ENCODE data around the gene RND2. TPM values are rescaled to one million over a fixed set of nuclear protein-coding genes. Genes with fewer than 3 reads are reported as not detected.

RND2 gene
- total and polyA plus RNA-seq, 2 donors (not counting 1 experiment from before 2014, with no cell fraction given) = 0.54 to 0.99 TPM

- Histone ChIP-seq H3K9me3 (ENCODE audit: control insufficient read depth, insufficient read depth, low read depth, low read length) (no peaks in the 10 kb centered on the region), H3K27me3 (ENCODE audit: control insufficient read depth, insufficient read depth, low read length) (no peaks in the 10 kb centered on the region), H3K4me3 (replicated peaks in 1 of 4; ENCODE audit: control extremely low read depth in 1 of 4, insufficient read depth in 1 of 4, low read depth in 3 of 4, low read length in 4 of 4) (no peak overlapping the region), H3K4me2 (ENCODE audit: extremely low read depth, insufficient read depth, low read length) (no peak overlapping the region), H3K36me3 (ENCODE audit: control insufficient read depth, insufficient read depth, low read length) (no peaks in the 10 kb centered on the region), H3K4me1 (ENCODE audit: control insufficient read depth, extremely low read depth, insufficient read depth, low read length) (no peaks in the 10 kb centered on the region), H3K79me2 (ENCODE audit: control insufficient read depth, insufficient read depth, low read length) (no peaks in the 10 kb centered on the region), H4K20me1 (ENCODE audit: control insufficient read depth, extremely low read depth, insufficient read depth, low read length) (no peaks in the 10 kb centered on the region), H2AFZ (ENCODE audit: low read length) (no peak overlapping the region), H3K27ac (ENCODE audit: insufficient read depth, low read length) (no peak overlapping the region), H3K9ac (ENCODE audit: insufficient read depth, low read length) (no peak overlapping the region)
- DNase-seq (ENCODE audit: low read depth in 2 of 2) = no peak
- no peak for TF ChIP-seq CTCF (conservative IDR thresholded peaks at IDR 0.05 in 1 of 2, IDR thresholded peaks at IDR 0.05 in 1 of 2; ENCODE audit: low read depth in 1 of 2, low read length in 2 of 2)
- no peak for TF ChIP-seq EZH2 (IDR thresholded peaks at IDR 0.05; ENCODE audit: low read length, missing control alignments)
Observed at GRCh38 chr17:43074869-43075268, 49.8 kb downstream of the RND2 start.

- H3K4me1 ChIP-seq (ENCODE audit: control insufficient read depth, extremely low read depth, insufficient read depth, low read length) = no peaks in the 10 kb centered on the region
- H2AFZ ChIP-seq (ENCODE audit: low read length) = no peak overlapping the region
- H3K36me3 ChIP-seq (ENCODE audit: control insufficient read depth, insufficient read depth, low read length) = no peaks in the 10 kb centered on the region
- TF ChIP-seq CTCF (conservative IDR thresholded peaks at IDR 0.05 in 1 of 2, IDR thresholded peaks at IDR 0.05 in 1 of 2; ENCODE audit: low read depth in 1 of 2, low read length in 2 of 2) (no peak), EZH2 (IDR thresholded peaks at IDR 0.05; ENCODE audit: low read length, missing control alignments) (no peak)
- DNase-seq (ENCODE audit: low read depth in 2 of 2) = no peak
- no peak overlapping the region for H3K9ac ChIP-seq (ENCODE audit: insufficient read depth, low read length)
- H3K27me3 ChIP-seq (ENCODE audit: control insufficient read depth, insufficient read depth, low read length) = no peaks in the 10 kb centered on the region
- no peaks in the 10 kb centered on the region for H3K9me3 ChIP-seq (ENCODE audit: control insufficient read depth, insufficient read depth, low read depth, low read length)
- H4K20me1 ChIP-seq (ENCODE audit: control insufficient read depth, extremely low read depth, insufficient read depth, low read length) = no peaks in the 10 kb centered on the region
- H3K27ac ChIP-seq (ENCODE audit: insufficient read depth, low read length) = no peak overlapping the region
- H3K79me2 ChIP-seq (ENCODE audit: control insufficient read depth, insufficient read depth, low read length) = no peaks in the 10 kb centered on the region
- no peak overlapping the region for H3K4me3 ChIP-seq (replicated peaks in 1 of 4; ENCODE audit: control extremely low read depth in 1 of 4, insufficient read depth in 1 of 4, low read depth in 3 of 4, low read length in 4 of 4)
- no peak overlapping the region for H3K4me2 ChIP-seq (ENCODE audit: extremely low read depth, insufficient read depth, low read length)
Observed at GRCh38 chr17:43079641-43080302, 54.7 kb downstream of the RND2 start.

Other genes starting within 250 kb of the RND2 start
- under 0.01 and 0.51 TPM in 2 replicates for gene WNK4, start 244.6 kb upstream of the RND2 start, total RNA-seq
- 0.35 and 0.84 TPM in 2 replicates for gene WNK4, start 244.6 kb upstream of the RND2 start, polyA plus RNA-seq
- gene COA3, start 226.5 kb upstream of the RND2 start, total RNA-seq = 53.5 and 59.8 TPM in 2 replicates
- gene COA3, start 226.5 kb upstream of the RND2 start, polyA plus RNA-seq = 80.3 and 97.1 TPM in 2 replicates
- gene CNTD1, start 226.4 kb upstream of the RND2 start, total RNA-seq = 0.26 and 0.66 TPM in 2 replicates
- gene CNTD1, start 226.4 kb upstream of the RND2 start, polyA plus RNA-seq = 0.14 TPM in 1 of 2 replicates, not detected in the other
- gene BECN1, start 200.9 kb upstream of the RND2 start, total RNA-seq = 97.3 and 150 TPM in 2 replicates
- gene BECN1, start 200.9 kb upstream of the RND2 start, polyA plus RNA-seq = 87.4 and 90.4 TPM in 2 replicates
- gene PSME3, start 191.8 kb upstream of the RND2 start, total RNA-seq = 44.9 and 50.7 TPM in 2 replicates
- 133 and 177 TPM in 2 replicates for gene PSME3, start 191.8 kb upstream of the RND2 start, polyA plus RNA-seq
- 0.26 and 0.33 TPM in 2 replicates for gene AOC2, start 180.7 kb upstream of the RND2 start, total RNA-seq
- 0.09 and 0.12 TPM in 2 replicates for gene AOC2, start 180.7 kb upstream of the RND2 start, polyA plus RNA-seq
- gene AOC3, start 174.0 kb upstream of the RND2 start, total RNA-seq = 0.17 and 0.26 TPM in 2 replicates
- 0.23 and 3.5 TPM in 2 replicates for gene AOC3, start 174.0 kb upstream of the RND2 start, polyA plus RNA-seq
- not detected in 2 replicates for gene G6PC1, start 124.4 kb upstream of the RND2 start, total RNA-seq
- gene G6PC1, start 124.4 kb upstream of the RND2 start, polyA plus RNA-seq = not detected in 2 replicates
- gene AARSD1, start 60.8 kb upstream of the RND2 start, total RNA-seq = 17.7 and 21.6 TPM in 2 replicates
- gene AARSD1, start 60.8 kb upstream of the RND2 start, polyA plus RNA-seq = 37.3 and 51.2 TPM in 2 replicates
- gene PTGES3L, start 45.2 kb upstream of the RND2 start, total RNA-seq = 0.17 TPM in 1 of 2 replicates, not detected in the other
- gene PTGES3L, start 45.2 kb upstream of the RND2 start, polyA plus RNA-seq = 0.24 and 1.7 TPM in 2 replicates
- 7.7 and 8.8 TPM in 2 replicates for gene RUNDC1, start 44.7 kb upstream of the RND2 start, total RNA-seq
- gene RUNDC1, start 44.7 kb upstream of the RND2 start, polyA plus RNA-seq = 6.3 and 8.0 TPM in 2 replicates
- gene RPL27, start 26.8 kb upstream of the RND2 start, total RNA-seq = 902 and 1,145 TPM in 2 replicates
- gene RPL27, start 26.8 kb upstream of the RND2 start, polyA plus RNA-seq = 3,313 and 3,346 TPM in 2 replicates
- gene IFI35, start 18.4 kb upstream of the RND2 start, total RNA-seq = 31.3 and 34.5 TPM in 2 replicates
- 33.4 and 52.0 TPM in 2 replicates for gene IFI35, start 18.4 kb upstream of the RND2 start, polyA plus RNA-seq
- 259 and 297 TPM in 2 replicates for gene VAT1, start 2.8 kb upstream of the RND2 start, total RNA-seq
- 234 and 362 TPM in 2 replicates for gene VAT1, start 2.8 kb upstream of the RND2 start, polyA plus RNA-seq
- 5.1 and 9.9 TPM in 2 replicates for gene BRCA1, start 100.1 kb downstream of the RND2 start, total RNA-seq
- gene BRCA1, start 100.1 kb downstream of the RND2 start, polyA plus RNA-seq = 7.5 and 18.3 TPM in 2 replicates
- 93.2 and 134 TPM in 2 replicates for gene NBR1, start 146.0 kb downstream of the RND2 start, total RNA-seq
- gene NBR1, start 146.0 kb downstream of the RND2 start, polyA plus RNA-seq = 82.9 and 91.8 TPM in 2 replicates
- gene TMEM106A, start 186.6 kb downstream of the RND2 start, total RNA-seq = 0.77 and 1.5 TPM in 2 replicates
- 6.7 and 9.3 TPM in 2 replicates for gene TMEM106A, start 186.6 kb downstream of the RND2 start, polyA plus RNA-seq
- not detected in 2 replicates for gene CCDC200, start 203.4 kb downstream of the RND2 start, total RNA-seq
- not detected in 2 replicates for gene CCDC200, start 203.4 kb downstream of the RND2 start, polyA plus RNA-seq
- gene RNU2-1, start 208.7 kb downstream of the RND2 start, total RNA-seq = not detected in 2 replicates
- gene RNU2-1, start 208.7 kb downstream of the RND2 start, polyA plus RNA-seq = not detected in 2 replicates